DOHH2 (cell line): ENCODE measurements around the gene IL31.

Experiments
- CTCF ChIP-seq: fragments of 200-600 bp; sonication (generic); IDR thresholded peaks from one replicate; pipeline ENCODE4 v1.5.1; 2014; ENCODE audit warnings: antibody characterized with exemption, mild to moderate bottlenecking, low read depth, low read length; ENCODE audit not compliant: poor library complexity, severe bottlenecking
- EZH2phosphoT487 ChIP-seq: fragments of 200-600 bp; sonication (generic); IDR thresholded peaks from 2 replicates; pipeline ENCODE4 v1.6.1; 2017; ENCODE audit warnings: borderline replicate concordance, mild to moderate bottlenecking, antibody characterized with exemption, low read length, moderate library complexity, mixed read lengths

- TF ChIP-seq CTCF (peak; percentile 83), EZH2phosphoT487 (no peak)
Observed at GRCh38 chr12:122123051-122123760, 50.8 kb downstream of the IL31 start.
